ENCODE measurements around the gene PREX1.

The PREX1 gene

DNA sequence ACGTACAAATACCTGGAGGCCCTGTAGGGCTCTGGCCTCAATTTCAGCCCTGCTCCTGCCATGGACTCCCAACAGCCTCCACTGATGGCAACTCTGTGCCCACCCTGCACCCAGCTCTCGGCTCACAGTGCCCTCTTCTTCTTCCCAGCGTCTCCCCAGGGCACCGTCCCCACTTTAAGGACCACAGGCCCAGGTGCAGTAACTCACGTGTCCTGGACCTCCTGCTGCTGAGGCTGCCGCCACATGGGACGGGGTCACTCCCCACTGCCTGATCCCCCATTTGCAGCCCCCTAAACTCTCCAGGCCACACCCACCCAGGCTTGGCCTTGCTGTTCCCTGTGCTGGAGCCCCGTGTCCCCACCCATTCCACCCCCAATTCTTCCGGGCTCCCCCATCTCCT lies 223.4 kb downstream of the PREX1 start:
- peaks cover 5% of the 10 kb centered on the region for H3K27me3 ChIP-seq (ENCODE audit: insufficient read depth, poor library complexity, severe bottlenecking)
- DNase-seq (ENCODE audit: low read depth in 1 of 2, low spot score in 1 of 2): no peak
- TF ChIP-seq POLR2AphosphoS5 (IDR thresholded peaks at IDR 0.05; ENCODE audit: low read depth) (no peak), SPI1 (IDR thresholded peaks at IDR 0.05; ENCODE audit: borderline replicate concordance, low read depth) (no peak), GABPA (IDR thresholded peaks at IDR 0.05; ENCODE audit: low read depth) (no peak)
- TF ChIP-seq, protein P1, sequence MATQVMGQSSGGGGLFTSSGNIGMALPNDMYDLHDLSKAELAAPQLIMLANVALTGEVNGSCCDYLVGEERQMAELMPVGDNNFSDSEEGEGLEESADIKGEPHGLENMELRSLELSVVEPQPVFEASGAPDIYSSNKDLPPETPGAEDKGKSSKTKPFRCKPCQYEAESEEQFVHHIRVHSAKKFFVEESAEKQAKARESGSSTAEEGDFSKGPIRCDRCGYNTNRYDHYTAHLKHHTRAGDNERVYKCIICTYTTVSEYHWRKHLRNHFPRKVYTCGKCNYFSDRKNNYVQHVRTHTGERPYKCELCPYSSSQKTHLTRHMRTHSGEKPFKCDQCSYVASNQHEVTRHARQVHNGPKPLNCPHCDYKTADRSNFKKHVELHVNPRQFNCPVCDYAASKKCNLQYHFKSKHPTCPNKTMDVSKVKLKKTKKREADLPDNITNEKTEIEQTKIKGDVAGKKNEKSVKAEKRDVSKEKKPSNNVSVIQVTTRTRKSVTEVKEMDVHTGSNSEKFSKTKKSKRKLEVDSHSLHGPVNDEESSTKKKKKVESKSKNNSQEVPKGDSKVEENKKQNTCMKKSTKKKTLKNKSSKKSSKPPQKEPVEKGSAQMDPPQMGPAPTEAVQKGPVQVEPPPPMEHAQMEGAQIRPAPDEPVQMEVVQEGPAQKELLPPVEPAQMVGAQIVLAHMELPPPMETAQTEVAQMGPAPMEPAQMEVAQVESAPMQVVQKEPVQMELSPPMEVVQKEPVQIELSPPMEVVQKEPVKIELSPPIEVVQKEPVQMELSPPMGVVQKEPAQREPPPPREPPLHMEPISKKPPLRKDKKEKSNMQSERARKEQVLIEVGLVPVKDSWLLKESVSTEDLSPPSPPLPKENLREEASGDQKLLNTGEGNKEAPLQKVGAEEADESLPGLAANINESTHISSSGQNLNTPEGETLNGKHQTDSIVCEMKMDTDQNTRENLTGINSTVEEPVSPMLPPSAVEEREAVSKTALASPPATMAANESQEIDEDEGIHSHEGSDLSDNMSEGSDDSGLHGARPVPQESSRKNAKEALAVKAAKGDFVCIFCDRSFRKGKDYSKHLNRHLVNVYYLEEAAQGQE (IDR thresholded peaks at IDR 0.05; ENCODE audit: insufficient replicate concordance, low read depth): no peak
- TF ChIP-seq, protein P2, sequence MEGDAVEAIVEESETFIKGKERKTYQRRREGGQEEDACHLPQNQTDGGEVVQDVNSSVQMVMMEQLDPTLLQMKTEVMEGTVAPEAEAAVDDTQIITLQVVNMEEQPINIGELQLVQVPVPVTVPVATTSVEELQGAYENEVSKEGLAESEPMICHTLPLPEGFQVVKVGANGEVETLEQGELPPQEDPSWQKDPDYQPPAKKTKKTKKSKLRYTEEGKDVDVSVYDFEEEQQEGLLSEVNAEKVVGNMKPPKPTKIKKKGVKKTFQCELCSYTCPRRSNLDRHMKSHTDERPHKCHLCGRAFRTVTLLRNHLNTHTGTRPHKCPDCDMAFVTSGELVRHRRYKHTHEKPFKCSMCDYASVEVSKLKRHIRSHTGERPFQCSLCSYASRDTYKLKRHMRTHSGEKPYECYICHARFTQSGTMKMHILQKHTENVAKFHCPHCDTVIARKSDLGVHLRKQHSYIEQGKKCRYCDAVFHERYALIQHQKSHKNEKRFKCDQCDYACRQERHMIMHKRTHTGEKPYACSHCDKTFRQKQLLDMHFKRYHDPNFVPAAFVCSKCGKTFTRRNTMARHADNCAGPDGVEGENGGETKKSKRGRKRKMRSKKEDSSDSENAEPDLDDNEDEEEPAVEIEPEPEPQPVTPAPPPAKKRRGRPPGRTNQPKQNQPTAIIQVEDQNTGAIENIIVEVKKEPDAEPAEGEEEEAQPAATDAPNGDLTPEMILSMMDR (IDR thresholded peaks at IDR 0.05; ENCODE audit: insufficient read depth, low read length): no peak

DNA sequence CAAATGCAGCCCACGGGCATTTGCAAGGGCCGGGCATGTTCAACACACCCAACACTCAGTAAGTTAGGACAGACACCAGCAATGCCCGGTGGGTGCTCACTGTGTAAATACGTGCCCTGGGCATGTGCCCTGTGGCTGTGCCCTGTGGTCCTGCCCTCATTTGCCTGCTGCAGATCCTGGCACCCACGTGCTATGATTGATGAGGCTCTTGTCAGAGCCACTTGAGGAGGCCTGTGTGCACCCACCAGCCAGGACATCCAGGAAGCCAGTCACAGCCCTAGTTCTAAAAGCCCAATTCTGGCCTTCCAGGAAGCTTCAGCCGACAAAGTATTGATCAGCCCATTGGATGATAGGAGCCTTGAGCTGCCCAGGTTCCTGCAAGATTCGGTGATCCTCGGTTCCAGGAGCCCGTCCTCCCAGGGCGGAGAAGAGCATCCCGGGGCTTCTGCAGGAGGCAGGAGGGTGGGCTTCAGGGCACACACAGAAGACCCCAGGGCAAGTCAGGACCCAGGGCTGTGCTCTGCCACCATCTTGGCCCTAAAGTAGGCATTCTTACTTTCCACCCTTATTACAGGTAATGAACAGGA lies 223.9 kb downstream of the PREX1 start:
- Histone ChIP-seq H3K27ac (replicated peaks) (no peak overlapping the region), H3K27me3 (ENCODE audit: insufficient read depth, poor library complexity, severe bottlenecking) (peaks cover 5% of the 10 kb centered on the region), H3K4me3 (replicated peaks; ENCODE audit: insufficient read depth, low read length) (no peak overlapping the region)
- no peak for DNase-seq (ENCODE audit: low read depth in 1 of 2, low spot score in 1 of 2)
- TF ChIP-seq, protein P2 (IDR thresholded peaks at IDR 0.05; ENCODE audit: insufficient read depth, low read length): no peak
- no peak for TF ChIP-seq POLR2AphosphoS5 (IDR thresholded peaks at IDR 0.05; ENCODE audit: low read depth)
- no peak for TF ChIP-seq SPI1 (IDR thresholded peaks at IDR 0.05; ENCODE audit: borderline replicate concordance, low read depth)
- TF ChIP-seq, protein P1 (IDR thresholded peaks at IDR 0.05; ENCODE audit: insufficient replicate concordance, low read depth): no peak
- TF ChIP-seq GABPA (IDR thresholded peaks at IDR 0.05; ENCODE audit: low read depth): no peak

More for the DNA sequence above, 223.4 kb downstream of the PREX1 start:
- Histone ChIP-seq H3K27ac (replicated peaks) (no peak overlapping the region), H3K4me3 (replicated peaks; ENCODE audit: insufficient read depth, low read length) (no peak overlapping the region)

DNA sequence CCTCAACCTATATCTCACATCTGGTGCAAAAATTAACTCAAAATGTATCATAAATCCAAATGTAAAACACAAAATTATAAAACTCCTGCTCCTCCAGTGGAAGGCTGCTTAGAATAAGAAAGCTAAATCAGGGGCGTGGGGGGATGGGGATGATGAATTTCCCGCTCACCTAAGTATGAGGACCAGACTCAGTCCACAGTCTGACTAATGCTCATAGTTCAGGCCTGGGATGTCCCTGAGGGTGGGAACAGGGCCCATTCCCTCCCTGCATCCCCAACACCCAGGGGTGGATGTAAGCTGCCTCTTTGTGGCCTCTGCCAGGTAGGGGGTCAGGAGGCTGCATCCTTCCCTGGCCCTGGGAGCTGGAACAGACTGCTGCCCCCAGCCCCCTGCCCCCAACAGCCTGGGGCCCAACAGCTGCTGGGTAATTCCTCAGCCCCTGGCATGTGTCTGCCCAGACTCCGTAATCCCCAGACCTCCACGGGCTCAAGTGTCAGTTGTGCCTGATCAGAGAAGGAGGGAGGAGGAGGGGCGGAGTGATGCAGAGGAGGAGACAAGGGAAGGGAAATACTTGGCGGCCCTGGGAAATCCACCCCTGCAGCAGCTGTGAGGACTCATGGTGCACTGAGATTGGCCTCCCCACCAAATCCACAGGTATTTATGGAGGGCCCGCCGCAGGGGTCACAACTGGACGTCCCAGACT lies 224.5 kb downstream of the PREX1 start:
- peaks cover 5% of the 10 kb centered on the region for H3K27me3 ChIP-seq (ENCODE audit: insufficient read depth, poor library complexity, severe bottlenecking)
- H3K27ac ChIP-seq (replicated peaks): no peak overlapping the region
- no peak for DNase-seq (ENCODE audit: low read depth in 1 of 2, low spot score in 1 of 2)
- no peak for TF ChIP-seq GABPA (IDR thresholded peaks at IDR 0.05; ENCODE audit: low read depth)
- no peak for TF ChIP-seq POLR2AphosphoS5 (IDR thresholded peaks at IDR 0.05; ENCODE audit: low read depth)
- no peak overlapping the region for H3K4me3 ChIP-seq (replicated peaks; ENCODE audit: insufficient read depth, low read length)

GRCh38 chr20:48601798-48602197 lies 226.0 kb downstream of the PREX1 start:
- no peak overlapping the region for H3K4me3 ChIP-seq (replicated peaks; ENCODE audit: insufficient read depth, low read length)
- no peak for DNase-seq (ENCODE audit: low read depth in 1 of 2, low spot score in 1 of 2)
- no peak overlapping the region for H3K27ac ChIP-seq (replicated peaks)
- H3K27me3 ChIP-seq (ENCODE audit: insufficient read depth, poor library complexity, severe bottlenecking): peaks cover 5% of the 10 kb centered on the region
- TF ChIP-seq, protein P2 (IDR thresholded peaks at IDR 0.05; ENCODE audit: insufficient read depth, low read length): no peak
- TF ChIP-seq POLR2AphosphoS5 (IDR thresholded peaks at IDR 0.05; ENCODE audit: low read depth) (no peak), SPI1 (IDR thresholded peaks at IDR 0.05; ENCODE audit: borderline replicate concordance, low read depth) (no peak), GABPA (IDR thresholded peaks at IDR 0.05; ENCODE audit: low read depth) (no peak)
- TF ChIP-seq, protein P1 (IDR thresholded peaks at IDR 0.05; ENCODE audit: insufficient replicate concordance, low read depth): no peak

All from HL-60 (cell line).